ENCODE data around the gene ATP1A1. TPM values are rescaled to one million over a fixed set of nuclear protein-coding genes. Genes with fewer than 3 reads are reported as not detected.

Gene ATP1A1
- total and polyA plus RNA-seq, 9 of the 15 experiments (the other 6 are each of a cell fraction or from before 2014, with no cell fraction given), result 99.3 to 513 (median 234) TPM

DNA sequence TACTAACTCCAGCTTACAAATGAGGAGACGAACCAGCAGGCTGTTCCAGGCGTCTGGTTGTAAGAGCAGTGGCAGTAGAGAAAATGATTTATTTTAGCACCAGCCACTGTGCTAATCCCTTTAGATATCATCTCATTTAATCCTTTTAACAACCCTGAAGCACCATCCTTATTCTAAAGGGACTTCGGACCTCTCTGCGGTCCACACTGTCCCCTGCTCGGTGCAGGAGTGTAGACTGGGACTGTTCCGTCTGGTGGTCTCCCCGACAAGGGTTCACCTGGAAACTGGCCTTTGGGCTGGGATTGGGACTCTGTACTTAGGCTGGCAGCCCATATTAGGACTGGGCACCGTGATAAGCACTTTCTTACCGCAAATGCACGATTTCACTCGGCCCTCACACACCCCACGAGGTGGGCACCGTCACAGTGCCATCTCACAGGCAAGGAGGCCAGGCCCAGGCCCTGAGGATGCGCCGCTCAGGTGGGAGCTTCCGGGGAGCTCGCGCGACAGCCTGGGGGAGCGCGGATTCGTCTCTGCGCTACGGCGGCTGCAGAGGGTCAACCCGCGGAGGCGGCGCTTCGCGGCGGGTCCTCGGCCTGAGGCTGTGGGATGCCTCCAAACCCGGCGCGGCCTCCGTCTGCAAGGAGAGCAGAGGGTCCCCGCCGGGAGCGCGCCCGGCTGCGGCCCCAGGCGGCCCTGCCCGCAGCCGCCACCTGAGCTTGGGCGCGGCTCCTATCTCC, 45.2 kb downstream of the ATP1A1 start (continued):
- TF ChIP-seq SLC30A9 (CRISPR knock-in tag; IDR thresholded peaks at IDR 0.05) (no peak), BRD4 (IDR thresholded peaks at IDR 0.05) (peak; percentile 31; the same call in 1 of the 2 replicates), ZC3H8 (IDR thresholded peaks at IDR 0.05) (no peak), ZNF124 (CRISPR knock-in tag; IDR thresholded peaks at IDR 0.05) (no peak), MEIS2 (IDR thresholded peaks at IDR 0.05; ENCODE audit: partially characterized antibody) (no peak), ZNF143 (CRISPR knock-in tag; IDR thresholded peaks at IDR 0.05) (no peak), TAF9B (IDR thresholded peaks at IDR 0.05; ENCODE audit: partially characterized antibody) (no peak), HNRNPUL1 (IDR thresholded peaks at IDR 0.05; ENCODE audit: low read length) (no peak), ETV1 (tag; conservative IDR thresholded peaks at IDR 0.05; ENCODE audit: low read depth) (peak; percentile 71), ARID2 (IDR thresholded peaks at IDR 0.05) (no peak), BHLHE40 (IDR thresholded peaks at IDR 0.05; ENCODE audit: low read length) (no peak), BMI1 (IDR thresholded peaks at IDR 0.05; ENCODE audit: low read length) (no peak), TGIF2 (CRISPR knock-in tag; IDR thresholded peaks at IDR 0.05) (no peak)
- TF ChIP-seq, protein P1, sequence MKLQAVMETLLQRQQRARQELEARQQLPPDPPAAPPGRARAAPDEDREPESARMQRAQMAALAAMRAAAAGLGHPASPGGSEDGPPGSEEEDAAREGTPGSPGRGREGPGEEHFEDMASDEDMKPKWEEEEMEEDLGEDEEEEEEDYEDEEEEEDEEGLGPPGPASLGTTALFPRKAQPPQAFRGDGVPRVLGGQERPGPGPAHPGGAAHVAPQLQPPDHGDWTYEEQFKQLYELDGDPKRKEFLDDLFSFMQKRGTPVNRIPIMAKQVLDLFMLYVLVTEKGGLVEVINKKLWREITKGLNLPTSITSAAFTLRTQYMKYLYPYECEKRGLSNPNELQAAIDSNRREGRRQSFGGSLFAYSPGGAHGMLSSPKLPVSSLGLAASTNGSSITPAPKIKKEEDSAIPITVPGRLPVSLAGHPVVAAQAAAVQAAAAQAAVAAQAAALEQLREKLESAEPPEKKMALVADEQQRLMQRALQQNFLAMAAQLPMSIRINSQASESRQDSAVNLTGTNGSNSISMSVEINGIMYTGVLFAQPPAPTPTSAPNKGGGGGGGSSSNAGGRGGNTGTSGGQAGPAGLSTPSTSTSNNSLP (IDR thresholded peaks at IDR 0.05; ENCODE audit: borderline replicate concordance, low read depth, low read length), result no peak
- TF ChIP-seq, protein P2, sequence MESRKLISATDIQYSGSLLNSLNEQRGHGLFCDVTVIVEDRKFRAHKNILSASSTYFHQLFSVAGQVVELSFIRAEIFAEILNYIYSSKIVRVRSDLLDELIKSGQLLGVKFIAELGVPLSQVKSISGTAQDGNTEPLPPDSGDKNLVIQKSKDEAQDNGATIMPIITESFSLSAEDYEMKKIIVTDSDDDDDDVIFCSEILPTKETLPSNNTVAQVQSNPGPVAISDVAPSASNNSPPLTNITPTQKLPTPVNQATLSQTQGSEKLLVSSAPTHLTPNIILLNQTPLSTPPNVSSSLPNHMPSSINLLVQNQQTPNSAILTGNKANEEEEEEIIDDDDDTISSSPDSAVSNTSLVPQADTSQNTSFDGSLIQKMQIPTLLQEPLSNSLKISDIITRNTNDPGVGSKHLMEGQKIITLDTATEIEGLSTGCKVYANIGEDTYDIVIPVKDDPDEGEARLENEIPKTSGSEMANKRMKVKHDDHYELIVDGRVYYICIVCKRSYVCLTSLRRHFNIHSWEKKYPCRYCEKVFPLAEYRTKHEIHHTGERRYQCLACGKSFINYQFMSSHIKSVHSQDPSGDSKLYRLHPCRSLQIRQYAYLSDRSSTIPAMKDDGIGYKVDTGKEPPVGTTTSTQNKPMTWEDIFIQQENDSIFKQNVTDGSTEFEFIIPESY (CRISPR knock-in tag; IDR thresholded peaks at IDR 0.05), result no peak
- TF ChIP-seq, protein P3, sequence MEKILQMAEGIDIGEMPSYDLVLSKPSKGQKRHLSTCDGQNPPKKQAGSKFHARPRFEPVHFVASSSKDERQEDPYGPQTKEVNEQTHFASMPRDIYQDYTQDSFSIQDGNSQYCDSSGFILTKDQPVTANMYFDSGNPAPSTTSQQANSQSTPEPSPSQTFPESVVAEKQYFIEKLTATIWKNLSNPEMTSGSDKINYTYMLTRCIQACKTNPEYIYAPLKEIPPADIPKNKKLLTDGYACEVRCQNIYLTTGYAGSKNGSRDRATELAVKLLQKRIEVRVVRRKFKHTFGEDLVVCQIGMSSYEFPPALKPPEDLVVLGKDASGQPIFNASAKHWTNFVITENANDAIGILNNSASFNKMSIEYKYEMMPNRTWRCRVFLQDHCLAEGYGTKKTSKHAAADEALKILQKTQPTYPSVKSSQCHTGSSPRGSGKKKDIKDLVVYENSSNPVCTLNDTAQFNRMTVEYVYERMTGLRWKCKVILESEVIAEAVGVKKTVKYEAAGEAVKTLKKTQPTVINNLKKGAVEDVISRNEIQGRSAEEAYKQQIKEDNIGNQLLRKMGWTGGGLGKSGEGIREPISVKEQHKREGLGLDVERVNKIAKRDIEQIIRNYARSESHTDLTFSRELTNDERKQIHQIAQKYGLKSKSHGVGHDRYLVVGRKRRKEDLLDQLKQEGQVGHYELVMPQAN (IDR thresholded peaks at IDR 0.05; ENCODE audit: borderline replicate concordance), result 0 out of 2 replicates have a peak, but pooled peaks have one; percentile 36
- TF ChIP-seq, protein P4, sequence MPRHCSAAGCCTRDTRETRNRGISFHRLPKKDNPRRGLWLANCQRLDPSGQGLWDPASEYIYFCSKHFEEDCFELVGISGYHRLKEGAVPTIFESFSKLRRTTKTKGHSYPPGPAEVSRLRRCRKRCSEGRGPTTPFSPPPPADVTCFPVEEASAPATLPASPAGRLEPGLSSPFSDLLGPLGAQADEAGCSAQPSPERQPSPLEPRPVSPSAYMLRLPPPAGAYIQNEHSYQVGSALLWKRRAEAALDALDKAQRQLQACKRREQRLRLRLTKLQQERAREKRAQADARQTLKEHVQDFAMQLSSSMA (CRISPR knock-in tag; IDR thresholded peaks at IDR 0.05), result no peak
- TF ChIP-seq, protein P5, sequence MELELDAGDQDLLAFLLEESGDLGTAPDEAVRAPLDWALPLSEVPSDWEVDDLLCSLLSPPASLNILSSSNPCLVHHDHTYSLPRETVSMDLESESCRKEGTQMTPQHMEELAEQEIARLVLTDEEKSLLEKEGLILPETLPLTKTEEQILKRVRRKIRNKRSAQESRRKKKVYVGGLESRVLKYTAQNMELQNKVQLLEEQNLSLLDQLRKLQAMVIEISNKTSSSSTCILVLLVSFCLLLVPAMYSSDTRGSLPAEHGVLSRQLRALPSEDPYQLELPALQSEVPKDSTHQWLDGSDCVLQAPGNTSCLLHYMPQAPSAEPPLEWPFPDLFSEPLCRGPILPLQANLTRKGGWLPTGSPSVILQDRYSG (tag; conservative IDR thresholded peaks at IDR 0.05; ENCODE audit: low read depth), result no peak
- TF ChIP-seq, protein P6, sequence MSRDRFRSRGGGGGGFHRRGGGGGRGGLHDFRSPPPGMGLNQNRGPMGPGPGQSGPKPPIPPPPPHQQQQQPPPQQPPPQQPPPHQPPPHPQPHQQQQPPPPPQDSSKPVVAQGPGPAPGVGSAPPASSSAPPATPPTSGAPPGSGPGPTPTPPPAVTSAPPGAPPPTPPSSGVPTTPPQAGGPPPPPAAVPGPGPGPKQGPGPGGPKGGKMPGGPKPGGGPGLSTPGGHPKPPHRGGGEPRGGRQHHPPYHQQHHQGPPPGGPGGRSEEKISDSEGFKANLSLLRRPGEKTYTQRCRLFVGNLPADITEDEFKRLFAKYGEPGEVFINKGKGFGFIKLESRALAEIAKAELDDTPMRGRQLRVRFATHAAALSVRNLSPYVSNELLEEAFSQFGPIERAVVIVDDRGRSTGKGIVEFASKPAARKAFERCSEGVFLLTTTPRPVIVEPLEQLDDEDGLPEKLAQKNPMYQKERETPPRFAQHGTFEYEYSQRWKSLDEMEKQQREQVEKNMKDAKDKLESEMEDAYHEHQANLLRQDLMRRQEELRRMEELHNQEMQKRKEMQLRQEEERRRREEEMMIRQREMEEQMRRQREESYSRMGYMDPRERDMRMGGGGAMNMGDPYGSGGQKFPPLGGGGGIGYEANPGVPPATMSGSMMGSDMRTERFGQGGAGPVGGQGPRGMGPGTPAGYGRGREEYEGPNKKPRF (IDR thresholded peaks at IDR 0.05; ENCODE audit: low read depth, low read length), result no peak
